GM12874 (cell line): ENCODE results near the gene ERV3-1.

Experiments used
- TF ChIP-seq, protein P1 (sequence below): IDR thresholded peaks from 2 replicates; pipeline ENCODE4 v1.5.1; 2011; ENCODE audit warnings: low read depth, mild to moderate bottlenecking, control low read depth, low read length, moderate library complexity; ENCODE audit not compliant: insufficient read depth

ERV3-1 gene

GRCh38 chr7:64990216-64990615, 16.3 kb downstream of the ERV3-1 start:
- TF ChIP-seq, protein P1, sequence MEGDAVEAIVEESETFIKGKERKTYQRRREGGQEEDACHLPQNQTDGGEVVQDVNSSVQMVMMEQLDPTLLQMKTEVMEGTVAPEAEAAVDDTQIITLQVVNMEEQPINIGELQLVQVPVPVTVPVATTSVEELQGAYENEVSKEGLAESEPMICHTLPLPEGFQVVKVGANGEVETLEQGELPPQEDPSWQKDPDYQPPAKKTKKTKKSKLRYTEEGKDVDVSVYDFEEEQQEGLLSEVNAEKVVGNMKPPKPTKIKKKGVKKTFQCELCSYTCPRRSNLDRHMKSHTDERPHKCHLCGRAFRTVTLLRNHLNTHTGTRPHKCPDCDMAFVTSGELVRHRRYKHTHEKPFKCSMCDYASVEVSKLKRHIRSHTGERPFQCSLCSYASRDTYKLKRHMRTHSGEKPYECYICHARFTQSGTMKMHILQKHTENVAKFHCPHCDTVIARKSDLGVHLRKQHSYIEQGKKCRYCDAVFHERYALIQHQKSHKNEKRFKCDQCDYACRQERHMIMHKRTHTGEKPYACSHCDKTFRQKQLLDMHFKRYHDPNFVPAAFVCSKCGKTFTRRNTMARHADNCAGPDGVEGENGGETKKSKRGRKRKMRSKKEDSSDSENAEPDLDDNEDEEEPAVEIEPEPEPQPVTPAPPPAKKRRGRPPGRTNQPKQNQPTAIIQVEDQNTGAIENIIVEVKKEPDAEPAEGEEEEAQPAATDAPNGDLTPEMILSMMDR, result no peak

DNA sequence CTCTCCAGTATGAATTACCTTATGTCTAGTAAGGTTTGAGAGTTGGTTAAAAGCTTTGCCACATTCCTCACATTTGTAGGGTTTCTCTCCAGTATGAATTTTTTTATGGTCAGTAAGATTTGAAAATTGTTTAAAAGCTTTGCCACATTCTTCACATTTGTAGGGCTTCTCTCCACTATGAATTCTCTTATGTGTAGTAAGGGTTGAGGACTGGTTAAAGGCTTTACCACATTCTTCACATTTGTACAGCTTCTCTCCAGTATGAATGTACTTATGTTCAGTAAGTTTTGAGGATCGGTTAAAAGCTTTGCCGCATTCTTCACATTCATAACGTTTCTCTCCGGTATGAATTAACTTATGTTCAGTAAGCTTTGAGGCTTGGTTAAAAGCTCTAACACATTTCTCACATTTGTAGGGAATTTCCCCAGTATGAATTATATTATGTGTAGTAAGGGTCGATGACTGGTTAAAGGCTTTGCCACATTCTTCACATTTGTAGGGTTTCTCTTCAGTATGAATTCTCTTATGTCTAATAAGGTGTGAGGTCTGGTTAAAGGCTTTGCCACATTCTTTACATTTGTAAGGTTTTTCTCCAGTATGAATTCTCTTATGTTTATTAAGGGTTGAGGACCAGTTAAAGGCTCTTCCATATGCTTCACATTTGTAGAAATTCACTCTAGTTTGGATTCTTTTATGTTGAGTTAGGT, 27.8 kb downstream of the ERV3-1 start:
- TF ChIP-seq, protein P1, result no peak

DNA sequence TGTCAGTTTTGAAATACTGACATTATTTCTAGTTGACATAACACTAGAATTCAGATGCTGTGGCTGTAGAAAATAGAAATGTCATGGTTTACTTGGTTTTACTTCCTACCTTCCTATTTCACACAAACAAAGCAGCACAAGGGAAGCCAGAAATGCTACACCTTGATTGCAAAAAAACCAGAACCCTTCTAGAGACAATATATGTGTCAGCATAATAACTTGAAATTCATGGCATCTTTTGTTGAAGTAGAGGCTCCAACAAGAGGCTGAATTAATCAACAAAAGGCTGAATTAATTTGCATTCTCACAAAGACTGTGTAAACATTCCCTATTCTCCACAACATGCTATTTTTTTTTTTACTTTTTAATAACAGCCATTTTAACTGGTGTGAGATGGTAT, 40.9 kb downstream of the ERV3-1 start:
- TF ChIP-seq, protein P1, result no peak

DNA sequence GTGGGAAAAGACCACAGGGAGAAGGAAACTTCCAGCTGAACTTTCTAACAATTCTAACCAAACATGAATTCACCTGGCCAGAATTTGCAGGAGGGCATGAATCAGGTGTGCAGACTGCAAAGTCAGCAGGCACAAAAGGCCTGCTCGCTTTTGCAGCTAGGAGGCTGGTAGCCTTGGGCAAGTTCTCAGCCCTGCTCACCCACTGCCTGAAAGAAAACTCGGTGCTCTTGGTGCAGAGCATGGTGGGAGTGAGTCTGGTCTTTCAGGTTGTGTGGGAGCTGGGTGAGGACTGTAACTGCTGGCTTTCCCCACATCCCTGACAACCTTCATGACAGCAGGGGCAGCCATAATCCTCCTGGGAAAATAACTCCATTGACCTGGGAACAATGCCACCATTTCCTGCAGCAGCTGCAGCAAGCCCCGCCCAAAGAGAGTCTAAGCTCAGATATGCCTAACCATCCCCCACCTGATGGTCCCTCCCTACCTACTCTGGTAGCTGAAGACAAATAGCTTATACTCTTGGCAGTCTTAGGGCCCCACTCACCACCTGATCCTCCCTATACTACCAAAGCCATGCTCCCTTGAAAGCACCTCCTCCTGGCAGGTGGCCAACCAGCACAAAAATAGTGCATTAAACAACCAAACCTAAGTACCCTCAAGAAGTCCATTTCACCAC, 47.3 kb downstream of the ERV3-1 start:
- TF ChIP-seq, protein P1, result no peak

DNA sequence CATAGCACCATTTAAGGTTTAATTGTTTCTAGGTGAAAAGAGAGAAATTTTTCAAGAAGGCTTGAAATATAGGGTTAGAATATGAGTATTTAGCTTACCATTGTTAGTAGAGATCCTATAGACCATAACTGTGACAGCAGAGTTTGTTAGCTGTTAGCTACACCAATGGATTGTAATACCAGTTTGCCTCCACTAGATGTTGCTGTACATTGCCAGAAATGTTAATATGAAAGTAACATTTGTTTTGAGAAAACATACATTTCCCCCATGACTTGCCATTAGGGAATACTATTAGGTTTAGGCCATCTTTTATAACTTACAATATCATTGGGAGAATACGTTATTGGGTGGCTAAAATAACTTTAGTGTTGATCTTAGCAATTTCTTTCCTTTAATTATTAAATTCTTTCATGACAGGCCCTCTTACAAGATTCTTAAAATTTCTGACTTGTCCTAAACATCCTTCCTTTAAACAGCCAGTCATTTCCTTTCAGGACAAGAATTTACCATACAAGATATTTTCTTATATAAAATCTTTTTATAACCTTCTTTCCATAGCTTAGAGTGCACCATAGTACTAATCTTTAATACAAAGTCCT, 55.1 kb downstream of the ERV3-1 start:
- TF ChIP-seq, protein P1, result peak; percentile 52; the same call in 1 of the 2 replicates

DNA sequence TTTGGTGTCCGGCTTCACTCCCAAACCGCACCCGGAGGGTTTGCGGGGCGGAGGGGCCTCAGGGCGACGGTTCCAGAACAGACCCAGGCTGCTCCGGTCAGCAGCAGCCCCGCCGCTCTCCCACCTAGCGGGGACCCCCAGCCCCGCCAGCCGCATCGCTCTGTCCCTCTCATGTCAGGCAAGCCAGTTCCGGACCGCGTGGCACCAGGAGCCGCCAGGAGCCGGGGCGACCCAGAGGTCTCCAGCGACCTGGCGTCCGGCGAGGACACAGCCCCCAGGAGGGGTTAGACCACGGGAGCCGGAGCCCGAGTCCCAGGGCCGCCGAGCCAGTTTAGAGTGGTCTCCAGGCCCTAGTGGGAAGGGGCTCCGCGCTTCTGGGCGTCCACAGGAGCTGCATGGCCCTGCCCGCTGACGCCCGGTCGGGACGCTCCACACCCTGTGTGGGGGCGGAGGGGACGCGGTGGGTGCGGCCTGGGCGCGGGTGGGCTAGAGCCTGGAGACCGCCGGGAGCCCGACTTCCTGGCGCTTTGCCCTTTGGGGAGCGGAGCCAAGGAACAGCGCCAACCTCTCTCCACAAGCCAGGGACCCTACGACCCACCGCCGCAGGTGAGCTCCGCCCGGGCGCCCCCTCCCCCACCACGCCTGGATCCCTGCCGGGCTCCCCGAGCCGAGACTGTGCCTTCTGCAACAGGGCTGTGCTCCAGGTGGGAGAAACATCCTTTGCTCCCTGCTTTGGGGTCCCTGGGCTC, 59.1 kb downstream of the ERV3-1 start:
- TF ChIP-seq, protein P1, result no peak

GRCh38 chr7:64946772-64947171, 59.7 kb downstream of the ERV3-1 start:
- TF ChIP-seq, protein P1, result no peak
